ENCODE results near the gene CABYR.

CABYR gene

GRCh38 chr18:24189664-24190346 lies 50.9 kb downstream of the CABYR start:
- Mint-ChIP-seq H3K9me3 (no peaks in the 10 kb centered on the region), H3K27me3 (no peaks in the 10 kb centered on the region), H3K36me3 (ENCODE audit: low read depth) (peaks cover 23% of the 10 kb centered on the region), H3K27ac (no peak overlapping the region), H3K4me1 (ENCODE audit: low read depth) (peaks cover 20% of the 10 kb centered on the region), H3K4me3 (no peak overlapping the region)
- intact Hi-C loops (cut with micrococcal nuclease): no loop called here

- no peaks in the 10 kb centered on the region for H3K27me3 Mint-ChIP-seq
- H3K36me3 Mint-ChIP-seq (ENCODE audit: low read depth): peaks cover 31% of the 10 kb centered on the region
- no peak overlapping the region for H3K4me3 Mint-ChIP-seq
- intact Hi-C loops (cut with micrococcal nuclease): no loop called here
- H3K27ac Mint-ChIP-seq: no peak overlapping the region
- peaks cover 20% of the 10 kb centered on the region for H3K4me1 Mint-ChIP-seq (ENCODE audit: low read depth)
- H3K9me3 Mint-ChIP-seq: no peaks in the 10 kb centered on the region
Observed at GRCh38 chr18:24190590-24190989, 51.7 kb downstream of the CABYR start.

- Mint-ChIP-seq H3K27ac (no peak overlapping the region), H3K36me3 (ENCODE audit: low read depth) (peaks cover 27% of the 10 kb centered on the region), H3K4me3 (no peak overlapping the region), H3K4me1 (ENCODE audit: low read depth) (peaks cover 8% of the 10 kb centered on the region), H3K9me3 (no peaks in the 10 kb centered on the region), H3K27me3 (no peaks in the 10 kb centered on the region)
- intact Hi-C loops (cut with micrococcal nuclease): no loop called here
Observed at GRCh38 chr18:24195296-24196053, 56.6 kb downstream of the CABYR start.

GRCh38 chr18:24196764-24197163 lies 57.9 kb downstream of the CABYR start:
- H3K27me3 Mint-ChIP-seq: no peaks in the 10 kb centered on the region
- no peak overlapping the region for H3K27ac Mint-ChIP-seq
- peaks cover 31% of the 10 kb centered on the region for H3K36me3 Mint-ChIP-seq (ENCODE audit: low read depth)
- intact Hi-C loops (cut with micrococcal nuclease): no loop called here
- H3K9me3 Mint-ChIP-seq: no peaks in the 10 kb centered on the region
- H3K4me3 Mint-ChIP-seq: no peak overlapping the region
- peaks cover 8% of the 10 kb centered on the region for H3K4me1 Mint-ChIP-seq (ENCODE audit: low read depth)

- Mint-ChIP-seq H3K4me1 (ENCODE audit: low read depth) (peaks cover 8% of the 10 kb centered on the region), H3K4me3 (no peak overlapping the region), H3K9me3 (no peaks in the 10 kb centered on the region), H3K36me3 (ENCODE audit: low read depth) (peaks cover 27% of the 10 kb centered on the region), H3K27me3 (no peaks in the 10 kb centered on the region), H3K27ac (no peak overlapping the region)
- intact Hi-C loops (cut with micrococcal nuclease): no loop called here
Observed at GRCh38 chr18:24197412-24197811, 58.5 kb downstream of the CABYR start.

GRCh38 chr18:24198461-24198860 lies 59.6 kb downstream of the CABYR start:
- no peaks in the 10 kb centered on the region for H3K27me3 Mint-ChIP-seq
- no peaks in the 10 kb centered on the region for H3K9me3 Mint-ChIP-seq
- H3K4me3 Mint-ChIP-seq: no peak overlapping the region
- H3K4me1 Mint-ChIP-seq (ENCODE audit: low read depth): peaks cover 8% of the 10 kb centered on the region
- intact Hi-C loops (cut with micrococcal nuclease): no loop called here
- H3K36me3 Mint-ChIP-seq (ENCODE audit: low read depth): peaks cover 21% of the 10 kb centered on the region
- H3K27ac Mint-ChIP-seq: no peak overlapping the region

- Mint-ChIP-seq H3K4me3 (no peak overlapping the region), H3K27ac (no peak overlapping the region), H3K27me3 (no peaks in the 10 kb centered on the region), H3K36me3 (ENCODE audit: low read depth) (peaks cover 21% of the 10 kb centered on the region), H3K9me3 (no peaks in the 10 kb centered on the region), H3K4me1 (ENCODE audit: low read depth) (peaks cover 8% of the 10 kb centered on the region)
- intact Hi-C loops (cut with micrococcal nuclease): no loop called here
Observed at GRCh38 chr18:24199372-24199962, 60.6 kb downstream of the CABYR start.

- intact Hi-C loops (cut with micrococcal nuclease): no loop called here
- Mint-ChIP-seq H3K27ac (no peak overlapping the region), H3K9me3 (no peaks in the 10 kb centered on the region), H3K4me3 (no peak overlapping the region), H3K27me3 (no peaks in the 10 kb centered on the region), H3K4me1 (ENCODE audit: low read depth) (peaks cover 8% of the 10 kb centered on the region), H3K36me3 (ENCODE audit: low read depth) (peaks cover 9% of the 10 kb centered on the region)
Observed at GRCh38 chr18:24200494-24201290, 61.8 kb downstream of the CABYR start.

- no peaks in the 10 kb centered on the region for H3K9me3 Mint-ChIP-seq
- no peak overlapping the region for H3K27ac Mint-ChIP-seq
Observed at GRCh38 chr18:24201699-24202687, 63.1 kb downstream of the CABYR start.

GRCh38 chr18:24204904-24205303 lies 66.0 kb downstream of the CABYR start:
- no peak overlapping the region for H3K4me3 Mint-ChIP-seq
- intact Hi-C loops (cut with micrococcal nuclease): no loop called here
- H3K27me3 Mint-ChIP-seq: no peaks in the 10 kb centered on the region
- H3K4me1 Mint-ChIP-seq (ENCODE audit: low read depth): no peaks in the 10 kb centered on the region
- H3K9me3 Mint-ChIP-seq: no peaks in the 10 kb centered on the region
- H3K36me3 Mint-ChIP-seq (ENCODE audit: low read depth): peaks cover 13% of the 10 kb centered on the region
- no peak overlapping the region for H3K27ac Mint-ChIP-seq

More at GRCh38 chr18:24201699-24202687, 63.1 kb downstream of the CABYR start:
- Mint-ChIP-seq H3K4me3 (no peak overlapping the region), H3K27me3 (no peaks in the 10 kb centered on the region), H3K36me3 (ENCODE audit: low read depth) (peaks cover 7% of the 10 kb centered on the region), H3K4me1 (ENCODE audit: low read depth) (peaks cover 8% of the 10 kb centered on the region)
- intact Hi-C loops (cut with micrococcal nuclease): no loop called here

GRCh38 chr18:24208270-24209035 lies 69.6 kb downstream of the CABYR start:
- Mint-ChIP-seq H3K9me3 (no peaks in the 10 kb centered on the region), H3K27me3 (no peaks in the 10 kb centered on the region), H3K4me3 (no peak overlapping the region), H3K36me3 (ENCODE audit: low read depth) (peaks cover 13% of the 10 kb centered on the region), H3K4me1 (ENCODE audit: low read depth) (no peaks in the 10 kb centered on the region), H3K27ac (no peak overlapping the region)
- intact Hi-C loops (cut with micrococcal nuclease): no loop called here

GRCh38 chr18:24209558-24209957 lies 70.7 kb downstream of the CABYR start:
- intact Hi-C loops (cut with micrococcal nuclease): no loop called here
- Mint-ChIP-seq H3K36me3 (ENCODE audit: low read depth) (peaks cover 21% of the 10 kb centered on the region), H3K9me3 (no peaks in the 10 kb centered on the region), H3K27ac (no peak overlapping the region), H3K27me3 (no peaks in the 10 kb centered on the region), H3K4me1 (ENCODE audit: low read depth) (no peaks in the 10 kb centered on the region), H3K4me3 (no peak overlapping the region)
